ENCODE data around the gene DDC.
"Not testable (repeated sequence)": the region's sequence is repeated elsewhere in the genome, so short reads cannot be mapped to it uniquely, and the experiment has no call there.

The DDC gene

GRCh38 chr7:50470250-50471163, 94.7 kb downstream of the DDC start:
- in situ Hi-C loops (cut with MboI; ENCODE audit: low pct_unique_long_range_greater_than_20kb, low sequenced_read_pairs) = no loop called here

GRCh38 chr7:50469181-50469580, 96.0 kb downstream of the DDC start:
- in situ Hi-C loops (cut with MboI; ENCODE audit: low pct_unique_long_range_greater_than_20kb, low sequenced_read_pairs) = no loop called here
- DNase-seq = no peak

More at GRCh38 chr7:50470250-50471163, 94.7 kb downstream of the DDC start:
- DNase-seq = no peak

- DNase-seq = peak; percentile 84
These were observed 97.2 kb downstream of the DDC start for GRCh38 chr7:50467817-50468610.

DNA sequence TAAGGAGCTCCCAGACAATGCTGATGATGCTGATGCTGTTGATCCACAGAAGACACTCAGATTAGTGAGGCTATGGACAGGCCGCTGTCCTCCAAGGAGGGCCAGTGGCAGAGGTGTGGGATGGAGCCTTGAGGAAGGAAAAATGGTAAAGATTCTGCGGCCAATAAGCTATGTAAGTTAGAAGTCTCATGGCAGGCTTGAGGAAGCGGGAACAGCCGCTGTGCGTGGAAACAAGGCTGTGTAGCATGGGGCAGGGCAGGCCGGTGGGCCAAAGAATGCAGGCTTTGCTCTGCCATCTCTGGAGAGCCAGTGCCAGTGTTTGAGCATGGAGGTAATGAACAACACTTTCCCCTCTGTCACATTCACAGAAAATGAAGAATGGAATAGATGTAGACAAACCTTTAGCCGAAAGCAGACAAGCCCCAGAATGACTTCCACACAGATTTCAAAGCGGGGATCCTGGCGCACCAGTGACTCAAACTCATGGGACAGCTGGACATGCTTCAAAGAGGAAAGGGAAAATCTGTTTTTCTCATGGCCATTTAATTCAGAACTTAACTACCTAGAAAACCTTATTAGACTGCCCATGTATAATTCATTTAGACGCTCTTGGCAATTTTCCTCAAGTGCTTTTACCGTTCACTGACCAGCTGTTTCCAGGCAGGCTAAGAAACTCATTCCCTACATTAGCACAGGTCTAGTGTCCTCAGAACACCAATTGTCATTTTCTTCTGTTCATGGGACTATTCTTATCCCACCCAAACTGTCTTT, 98.2 kb downstream of the DDC start:
- DNase-seq = no peak
- in situ Hi-C loops (cut with MboI; ENCODE audit: low pct_unique_long_range_greater_than_20kb, low sequenced_read_pairs) = no loop called here

More at GRCh38 chr7:50467817-50468610, 97.2 kb downstream of the DDC start:
- in situ Hi-C loops (cut with MboI; ENCODE audit: low pct_unique_long_range_greater_than_20kb, low sequenced_read_pairs) = no loop called here

DNA sequence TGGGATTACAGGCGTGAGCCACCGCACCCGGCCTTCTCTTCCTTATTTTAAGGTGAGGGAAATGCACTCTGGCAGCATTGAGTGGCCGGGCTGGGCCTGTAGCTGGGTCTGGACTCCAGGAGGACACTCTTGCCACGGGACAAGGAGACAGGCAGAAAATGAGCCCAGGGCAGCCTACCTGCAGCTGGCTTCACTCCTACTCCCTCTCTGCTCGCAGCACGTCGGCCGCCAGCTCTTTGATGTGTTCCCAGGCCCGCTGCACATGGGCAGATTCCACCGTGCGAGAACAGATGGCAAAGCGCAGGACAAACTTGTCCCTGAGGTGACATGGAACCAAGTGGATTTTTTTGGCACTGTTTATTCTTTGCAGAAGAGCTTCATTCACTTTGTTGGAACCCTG, 102.2 kb downstream of the DDC start:
- no peak for DNase-seq
- in situ Hi-C loops (cut with MboI; ENCODE audit: low pct_unique_long_range_greater_than_20kb, low sequenced_read_pairs) = no loop called here

DNA sequence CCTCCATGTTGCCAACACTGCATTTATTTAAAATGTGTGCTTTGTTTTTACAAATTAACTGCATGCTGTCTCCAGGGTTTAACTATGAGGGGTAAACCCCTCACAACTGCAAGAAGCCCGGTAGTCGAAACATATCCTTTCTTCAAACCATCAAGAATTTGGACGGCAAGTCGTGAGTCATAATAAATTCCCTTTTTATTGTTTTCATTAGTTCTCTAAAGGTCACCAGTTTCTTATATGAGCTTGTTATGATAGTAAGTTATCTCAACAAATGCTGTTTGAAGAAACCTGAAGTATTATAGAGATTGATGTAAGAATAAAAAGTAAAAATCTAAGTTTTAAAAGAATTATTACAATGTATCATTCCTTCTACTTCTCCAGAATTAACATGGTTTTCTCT, 102.8 kb downstream of the DDC start:
- no peak for DNase-seq
- in situ Hi-C loops (cut with MboI; ENCODE audit: low pct_unique_long_range_greater_than_20kb, low sequenced_read_pairs) = no loop called here

GRCh38 chr7:50461695-50462094, 103.5 kb downstream of the DDC start:
- in situ Hi-C loops (cut with MboI; ENCODE audit: low pct_unique_long_range_greater_than_20kb, low sequenced_read_pairs) = no loop called here
- DNase-seq = no peak

DNA sequence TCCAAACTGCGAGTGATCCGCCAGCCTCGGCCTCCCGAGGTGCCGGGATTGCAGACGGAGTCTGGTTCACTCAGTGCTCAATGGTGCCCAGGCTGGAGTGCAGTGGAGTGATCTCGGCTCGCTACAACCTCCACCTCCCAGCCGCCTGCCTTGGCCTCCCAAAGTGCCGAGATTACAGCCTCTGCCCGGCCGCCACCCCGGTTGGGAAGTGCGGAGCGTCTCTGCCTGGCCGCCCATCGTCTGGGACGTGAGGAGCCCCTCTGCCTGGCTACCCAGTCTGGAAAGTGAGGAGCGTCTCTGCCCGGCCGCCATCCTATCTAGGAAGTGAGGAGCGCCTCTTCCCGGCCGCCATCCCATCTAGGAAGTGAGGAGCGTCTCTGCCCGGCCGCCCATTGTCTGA, 106.0 kb downstream of the DDC start:
- DNase-seq; in situ Hi-C loops (cut with MboI; ENCODE audit: low pct_unique_long_range_greater_than_20kb, low sequenced_read_pairs): not testable (repeated sequence)

- in situ Hi-C loops (cut with MboI; ENCODE audit: low pct_unique_long_range_greater_than_20kb, low sequenced_read_pairs) = not testable (repeated sequence)
These were observed 106.6 kb downstream of the DDC start for GRCh38 chr7:50458651-50459050.

GRCh38 chr7:50456371-50457123, 108.7 kb downstream of the DDC start:
- no peak for DNase-seq
- in situ Hi-C loops (cut with MboI; ENCODE audit: low pct_unique_long_range_greater_than_20kb, low sequenced_read_pairs) = no loop called here

More at GRCh38 chr7:50458651-50459050, 106.6 kb downstream of the DDC start:
- not testable (repeated sequence) for DNase-seq

- in situ Hi-C loops (cut with MboI; ENCODE audit: low pct_unique_long_range_greater_than_20kb, low sequenced_read_pairs) = no loop called here
- peak; percentile 35 for DNase-seq
These were observed 109.5 kb downstream of the DDC start for GRCh38 chr7:50455658-50456057.

GRCh38 chr7:50454968-50455367, 110.2 kb downstream of the DDC start:
- in situ Hi-C loops (cut with MboI; ENCODE audit: low pct_unique_long_range_greater_than_20kb, low sequenced_read_pairs) = no loop called here
- DNase-seq = no peak

GRCh38 chr7:50450590-50451032, 114.6 kb downstream of the DDC start:
- in situ Hi-C loops (cut with MboI; ENCODE audit: low pct_unique_long_range_greater_than_20kb, low sequenced_read_pairs) = no loop called here
- DNase-seq = no peak

GRCh38 chr7:50449881-50450589, 115.2 kb downstream of the DDC start, which contains the start of gene FIGNL1:
Gene FIGNL1 (minus strand): TSS chr7:50450350. CDS start chr7:50447287, 3,063 bp downstream.
- in situ Hi-C loops (cut with MboI; ENCODE audit: low pct_unique_long_range_greater_than_20kb, low sequenced_read_pairs) = no loop called here
- peak; percentile 82 for DNase-seq

DNA sequence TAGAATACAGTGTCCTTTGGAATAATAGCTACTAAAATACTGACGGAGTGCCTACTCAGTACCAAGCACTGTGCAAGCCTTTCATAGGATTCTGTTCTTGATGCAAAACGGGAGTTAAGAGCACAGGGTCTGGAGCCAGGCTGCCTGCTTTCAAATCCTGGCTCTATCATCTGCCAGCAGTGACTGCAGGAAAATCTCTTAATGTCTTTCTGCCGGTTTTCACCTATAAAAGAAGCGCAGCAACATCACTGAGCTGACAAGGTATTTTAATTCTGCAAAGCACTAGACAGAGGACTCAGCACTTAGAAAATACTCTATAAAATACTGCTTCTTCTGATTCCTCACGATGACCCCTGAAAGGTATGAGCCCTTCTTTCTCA, 115.7 kb downstream of the DDC start:
- no peak for DNase-seq
- in situ Hi-C loops (cut with MboI; ENCODE audit: low pct_unique_long_range_greater_than_20kb, low sequenced_read_pairs) = no loop called here

DNA sequence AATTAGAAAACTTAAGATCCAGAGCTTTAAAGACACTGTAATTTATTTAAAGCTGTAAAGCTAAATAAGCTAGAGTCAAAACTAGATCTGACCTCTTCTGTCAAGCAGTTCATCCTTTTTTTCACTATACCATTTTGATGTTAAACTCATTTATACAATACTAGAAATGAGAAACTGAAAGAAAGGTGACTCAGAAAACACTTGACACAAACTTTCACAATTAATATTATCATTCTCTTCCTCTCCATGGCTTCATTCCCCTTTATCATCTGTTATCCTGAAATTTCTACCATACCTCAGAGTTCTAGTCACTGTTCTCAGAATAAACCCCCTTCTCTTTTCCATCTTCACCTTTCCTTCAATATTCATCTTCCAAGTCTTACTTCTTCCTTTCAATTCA, 116.4 kb downstream of the DDC start:
- in situ Hi-C loops (cut with MboI; ENCODE audit: low pct_unique_long_range_greater_than_20kb, low sequenced_read_pairs) = no loop called here
- no peak for DNase-seq

- DNase-seq = no peak
- in situ Hi-C loops (cut with MboI; ENCODE audit: low pct_unique_long_range_greater_than_20kb, low sequenced_read_pairs) = no loop called here
These were observed 118.7 kb downstream of the DDC start for GRCh38 chr7:50446542-50446960.
